Panc1 (cell line): Measurements from ENCODE around the gene C13orf46.

Source experiments
- POLR2AphosphoS5 ChIP-seq: IDR thresholded peaks from 2 replicates; pipeline ENCODE4 v1.6.1; 2012; ENCODE audit warnings: mild to moderate bottlenecking, low read depth, low read length, moderate library complexity
- SIN3A ChIP-seq: IDR thresholded peaks from 2 replicates; pipeline ENCODE4 v1.6.1; 2012; ENCODE audit warnings: low read depth, mild to moderate bottlenecking, low read length, moderate library complexity, borderline replicate concordance; ENCODE audit not compliant: insufficient read depth
- TCF7L2 ChIP-seq: IDR thresholded peaks from 2 replicates; pipeline ENCODE4 v1.6.1; 2011; ENCODE audit warnings: mild to moderate bottlenecking, low read depth, low read length, inconsistent platforms
- TF ChIP-seq, protein P1 (sequence below): fragments of 450-650 bp; IDR thresholded peaks from 2 replicates; pipeline ENCODE4 v1.5.1; 2017; ENCODE audit warnings: mild to moderate bottlenecking
- TF ChIP-seq, protein P2 (sequence below), 2 experiments: IDR thresholded peaks; 2 replicates each; pipeline ENCODE4 v1.6.1; 2011 to 2012; ENCODE audit warnings: low read depth in 2 of 2, control low read depth in 1 of 2, low read length in 1 of 2, mild to moderate bottlenecking in 1 of 2, moderate library complexity in 1 of 2; ENCODE audit not compliant: insufficient read depth in 1 of 2

DNA sequence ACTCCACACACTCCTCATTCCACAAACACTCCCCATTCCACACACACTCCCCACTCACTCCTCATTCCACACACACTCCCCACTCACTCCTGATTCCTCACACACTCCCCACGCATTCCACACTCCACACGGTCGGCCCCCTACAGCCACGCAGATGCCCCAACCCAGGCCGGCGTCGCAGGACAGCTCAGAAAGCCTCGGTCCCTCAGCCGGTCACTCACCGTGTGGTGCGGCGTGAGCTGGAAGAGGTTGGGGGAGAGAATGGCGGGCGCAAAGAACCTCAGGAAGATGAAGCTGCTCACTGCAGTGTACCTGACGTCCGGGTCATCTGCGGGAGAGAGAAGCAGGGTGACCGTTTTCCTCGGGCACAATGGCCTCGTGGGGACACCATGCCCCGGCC lies 39.0 kb upstream of the C13orf46 start:
- TF ChIP-seq, protein P1, sequence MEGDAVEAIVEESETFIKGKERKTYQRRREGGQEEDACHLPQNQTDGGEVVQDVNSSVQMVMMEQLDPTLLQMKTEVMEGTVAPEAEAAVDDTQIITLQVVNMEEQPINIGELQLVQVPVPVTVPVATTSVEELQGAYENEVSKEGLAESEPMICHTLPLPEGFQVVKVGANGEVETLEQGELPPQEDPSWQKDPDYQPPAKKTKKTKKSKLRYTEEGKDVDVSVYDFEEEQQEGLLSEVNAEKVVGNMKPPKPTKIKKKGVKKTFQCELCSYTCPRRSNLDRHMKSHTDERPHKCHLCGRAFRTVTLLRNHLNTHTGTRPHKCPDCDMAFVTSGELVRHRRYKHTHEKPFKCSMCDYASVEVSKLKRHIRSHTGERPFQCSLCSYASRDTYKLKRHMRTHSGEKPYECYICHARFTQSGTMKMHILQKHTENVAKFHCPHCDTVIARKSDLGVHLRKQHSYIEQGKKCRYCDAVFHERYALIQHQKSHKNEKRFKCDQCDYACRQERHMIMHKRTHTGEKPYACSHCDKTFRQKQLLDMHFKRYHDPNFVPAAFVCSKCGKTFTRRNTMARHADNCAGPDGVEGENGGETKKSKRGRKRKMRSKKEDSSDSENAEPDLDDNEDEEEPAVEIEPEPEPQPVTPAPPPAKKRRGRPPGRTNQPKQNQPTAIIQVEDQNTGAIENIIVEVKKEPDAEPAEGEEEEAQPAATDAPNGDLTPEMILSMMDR = no peak
- TF ChIP-seq POLR2AphosphoS5 (no peak), TCF7L2 (no peak), SIN3A (no peak)
- TF ChIP-seq, protein P2, sequence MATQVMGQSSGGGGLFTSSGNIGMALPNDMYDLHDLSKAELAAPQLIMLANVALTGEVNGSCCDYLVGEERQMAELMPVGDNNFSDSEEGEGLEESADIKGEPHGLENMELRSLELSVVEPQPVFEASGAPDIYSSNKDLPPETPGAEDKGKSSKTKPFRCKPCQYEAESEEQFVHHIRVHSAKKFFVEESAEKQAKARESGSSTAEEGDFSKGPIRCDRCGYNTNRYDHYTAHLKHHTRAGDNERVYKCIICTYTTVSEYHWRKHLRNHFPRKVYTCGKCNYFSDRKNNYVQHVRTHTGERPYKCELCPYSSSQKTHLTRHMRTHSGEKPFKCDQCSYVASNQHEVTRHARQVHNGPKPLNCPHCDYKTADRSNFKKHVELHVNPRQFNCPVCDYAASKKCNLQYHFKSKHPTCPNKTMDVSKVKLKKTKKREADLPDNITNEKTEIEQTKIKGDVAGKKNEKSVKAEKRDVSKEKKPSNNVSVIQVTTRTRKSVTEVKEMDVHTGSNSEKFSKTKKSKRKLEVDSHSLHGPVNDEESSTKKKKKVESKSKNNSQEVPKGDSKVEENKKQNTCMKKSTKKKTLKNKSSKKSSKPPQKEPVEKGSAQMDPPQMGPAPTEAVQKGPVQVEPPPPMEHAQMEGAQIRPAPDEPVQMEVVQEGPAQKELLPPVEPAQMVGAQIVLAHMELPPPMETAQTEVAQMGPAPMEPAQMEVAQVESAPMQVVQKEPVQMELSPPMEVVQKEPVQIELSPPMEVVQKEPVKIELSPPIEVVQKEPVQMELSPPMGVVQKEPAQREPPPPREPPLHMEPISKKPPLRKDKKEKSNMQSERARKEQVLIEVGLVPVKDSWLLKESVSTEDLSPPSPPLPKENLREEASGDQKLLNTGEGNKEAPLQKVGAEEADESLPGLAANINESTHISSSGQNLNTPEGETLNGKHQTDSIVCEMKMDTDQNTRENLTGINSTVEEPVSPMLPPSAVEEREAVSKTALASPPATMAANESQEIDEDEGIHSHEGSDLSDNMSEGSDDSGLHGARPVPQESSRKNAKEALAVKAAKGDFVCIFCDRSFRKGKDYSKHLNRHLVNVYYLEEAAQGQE (IDR thresholded peaks at IDR 0.05; ENCODE audit: insufficient read depth in 1 of 2, low read depth in 2 of 2, low read length in 1 of 2) = no peak
